ENCODE results near the gene BAG5.

- TF ChIP-seq CTCF (conservative IDR thresholded peaks at IDR 0.05; ENCODE audit: low read depth, low read length) (no peak), POLR2A (IDR thresholded peaks at IDR 0.05; ENCODE audit: low read depth, low read length) (no peak), CEBPB (IDR thresholded peaks at IDR 0.05; ENCODE audit: low read depth, low read length) (no peak), RCOR1 (IDR thresholded peaks at IDR 0.05; ENCODE audit: insufficient replicate concordance, low read length) (no peak), MAFK (IDR thresholded peaks at IDR 0.05; ENCODE audit: low read depth, low read length) (no peak), NFE2L2 (IDR thresholded peaks at IDR 0.05; ENCODE audit: low read depth, low read length) (no peak), RAD21 (IDR thresholded peaks at IDR 0.05; ENCODE audit: low read length) (no peak), MXI1 (IDR thresholded peaks at IDR 0.05; ENCODE audit: borderline replicate concordance, low read depth, low read length) (no peak), RFX5 (IDR thresholded peaks at IDR 0.05; ENCODE audit: low read depth, low read length) (no peak), ELK1 (IDR thresholded peaks at IDR 0.05; ENCODE audit: borderline replicate concordance, low read depth, low read length) (no peak), SMC3 (IDR thresholded peaks at IDR 0.05; ENCODE audit: low read depth, low read length) (no peak), BHLHE40 (IDR thresholded peaks at IDR 0.05; ENCODE audit: low read depth, low read length) (no peak), CHD1 (IDR thresholded peaks at IDR 0.05; ENCODE audit: low read depth, low read length) (no peak), MAZ (IDR thresholded peaks at IDR 0.05; ENCODE audit: borderline replicate concordance, low read depth, low read length) (no peak)
Measured at GRCh38 chr14:103532216-103533136, 30.0 kb downstream of the BAG5 start.
